Dermis microvascular lymphatic vessel endothelial cell (primary cell): ENCODE data around the gene OR5M3. TPM values are rescaled to one million over a fixed set of nuclear protein-coding genes. Genes with fewer than 3 reads are reported as not detected.

Experiments used
- DNase-seq, 2 donors: peaks; one replicate each; pipeline versions ENCODE4 v3.0.0 to v3.0.0-alpha.2; 2010; ENCODE audit warnings: low read depth in 2 of 2
- total RNA-seq: library from RNA; depleted of rRNA; stranded (reverse); fragments of >200 nt; gene quantifications from 2 replicates; pipeline ENCODE4 v1.2.1, GENCODE V29; 2014

Gene OR5M3
- not detected in 2 replicates for total RNA-seq

DNA sequence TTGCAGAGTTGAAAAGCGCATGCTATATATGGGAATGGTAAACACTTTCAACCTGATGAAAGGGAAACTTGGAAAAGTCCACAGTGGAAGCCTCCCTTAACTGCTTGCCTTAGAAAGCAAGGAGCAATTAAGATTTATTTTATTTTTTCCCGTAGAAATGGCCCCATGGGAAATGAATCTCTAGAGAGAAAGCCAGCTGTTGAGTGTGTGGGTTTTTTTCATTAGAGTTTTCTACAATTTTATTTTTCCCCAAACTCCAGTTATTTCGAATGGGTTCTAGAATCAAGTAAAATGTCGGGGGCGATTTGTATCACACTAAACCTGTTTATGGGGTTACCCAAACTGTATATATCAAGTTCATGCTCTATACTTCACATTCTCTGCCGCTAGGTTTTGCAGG is at the start of gene OR5M3:
OR5M3 (minus strand) TSS at position 101 of the 400 bp plus-strand sequence. CDS start 2,855 bp downstream, outside the sequence.
- no peak for DNase-seq

DNA sequence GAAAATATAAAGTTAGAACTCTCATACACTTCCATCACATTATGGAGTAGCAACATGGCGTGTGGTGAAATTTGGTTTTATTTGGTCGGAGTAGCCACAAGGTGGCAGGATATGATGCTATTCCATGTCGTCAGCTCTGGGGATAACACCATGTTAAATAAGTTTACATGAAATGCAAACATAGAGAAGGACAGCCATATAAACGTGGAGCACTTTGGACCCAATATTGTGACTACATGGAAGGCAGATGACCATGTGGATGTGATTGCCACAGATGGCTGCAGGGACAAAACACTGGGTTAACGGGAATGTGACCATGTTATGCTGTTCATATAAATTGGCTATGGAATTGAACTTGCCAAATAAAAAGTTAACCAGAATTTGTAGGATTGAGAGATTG is 48.9 kb upstream of the OR5M3 start:
- DNase-seq = no peak

DNA sequence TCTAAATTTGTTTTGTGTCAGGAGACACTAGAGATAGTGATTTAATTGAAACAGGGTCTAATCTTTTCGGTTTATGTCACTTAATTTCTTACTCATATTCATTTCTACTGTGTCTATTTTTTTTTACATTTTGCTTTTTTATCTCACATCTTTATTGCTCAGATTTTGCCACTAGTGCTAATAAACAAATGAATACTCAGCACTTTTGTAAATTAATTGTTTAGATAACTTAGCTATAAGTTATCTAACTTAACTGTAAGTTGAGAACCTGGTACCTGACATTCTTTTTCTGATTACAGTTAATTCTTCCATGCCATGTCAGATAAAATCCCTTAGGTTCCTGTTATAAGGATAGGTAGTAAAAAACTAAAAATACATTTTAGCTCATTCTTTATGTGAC is 40.1 kb upstream of the OR5M3 start:
- no peak for DNase-seq

DNA sequence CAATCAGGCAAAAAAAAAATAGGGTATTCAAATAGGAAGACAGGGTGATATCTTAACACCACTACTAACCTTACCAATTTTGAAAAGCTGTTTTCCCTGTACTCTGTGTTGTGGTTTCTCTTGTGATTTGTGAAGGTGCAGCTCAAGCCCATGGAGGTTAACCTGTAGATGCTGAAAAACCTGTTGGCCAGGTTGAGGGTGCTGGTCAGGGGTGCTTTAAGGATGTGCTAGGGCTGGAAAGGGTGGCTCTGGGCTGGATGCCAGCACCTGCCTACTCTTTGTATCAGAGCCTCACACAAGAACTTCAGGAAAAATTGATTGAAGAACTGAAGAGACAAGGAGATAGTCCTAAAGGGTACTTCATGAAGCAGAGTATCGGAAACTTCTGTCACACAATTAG is 36.3 kb upstream of the OR5M3 start:
- no peak for DNase-seq

DNA sequence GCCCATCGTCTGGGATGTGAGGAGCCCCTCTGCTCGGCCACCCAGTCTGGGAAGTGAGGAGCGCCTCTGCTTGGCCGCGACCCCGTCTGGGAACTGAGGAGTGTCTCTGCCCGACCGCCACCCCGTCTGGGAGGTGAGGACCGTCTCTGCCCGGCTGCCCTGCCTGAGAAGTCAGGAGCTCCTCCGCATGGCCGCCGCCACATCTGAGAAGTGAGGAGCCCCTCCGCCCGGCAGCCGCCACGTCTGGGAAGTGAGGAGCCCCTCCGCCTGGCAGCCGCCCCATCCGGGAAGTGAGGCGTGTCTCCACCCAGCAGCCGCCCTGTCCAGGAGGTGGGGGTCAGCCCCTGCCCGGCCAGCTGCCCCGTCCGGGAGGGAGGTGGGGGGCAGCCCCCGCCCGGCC is 23.9 kb upstream of the OR5M3 start:
- DNase-seq = no peak

DNA sequence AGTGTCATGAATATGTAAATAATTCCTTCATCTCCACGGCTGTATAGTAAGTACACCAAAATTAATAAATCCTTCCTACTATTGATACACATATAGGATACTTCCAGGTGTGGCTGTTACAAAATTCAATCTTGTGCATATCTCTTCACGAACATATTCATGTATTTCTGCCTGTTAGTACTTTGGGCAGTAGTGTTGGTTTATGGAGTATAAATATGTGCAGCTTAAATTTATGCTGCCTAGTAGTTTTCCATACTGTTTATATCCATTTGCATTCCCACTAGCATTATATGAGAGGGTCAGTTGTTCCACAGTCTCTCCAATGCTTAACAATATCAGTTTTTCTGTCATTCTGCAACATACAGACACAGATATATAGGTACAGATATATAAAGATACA is 22.0 kb upstream of the OR5M3 start:
- DNase-seq = no peak

DNA sequence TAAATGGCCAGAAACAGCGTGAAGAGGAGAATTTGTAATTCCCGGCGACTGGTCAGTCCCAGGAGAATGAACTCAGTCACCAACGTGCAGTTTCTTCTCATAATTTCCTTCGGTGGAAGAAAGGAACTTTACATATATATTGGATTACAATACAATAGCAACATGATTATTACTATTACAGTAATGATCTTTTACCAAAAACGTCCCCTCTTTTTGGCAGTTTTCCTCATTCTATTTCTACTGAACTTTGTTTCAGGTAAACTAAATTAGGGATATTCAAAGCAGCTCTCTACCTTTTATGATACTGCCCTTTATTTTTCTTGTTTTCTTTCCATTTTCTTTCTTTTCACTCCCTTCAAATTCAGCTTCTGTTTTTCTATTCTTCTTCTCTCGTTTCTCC is 18.1 kb upstream of the OR5M3 start, which contains the start of gene OR5M8:
OR5M8 (minus strand) TSS at position 101 of the 400 bp plus-strand sequence; CDS start at position 101, 0 bp downstream.
- no peak for DNase-seq

DNA sequence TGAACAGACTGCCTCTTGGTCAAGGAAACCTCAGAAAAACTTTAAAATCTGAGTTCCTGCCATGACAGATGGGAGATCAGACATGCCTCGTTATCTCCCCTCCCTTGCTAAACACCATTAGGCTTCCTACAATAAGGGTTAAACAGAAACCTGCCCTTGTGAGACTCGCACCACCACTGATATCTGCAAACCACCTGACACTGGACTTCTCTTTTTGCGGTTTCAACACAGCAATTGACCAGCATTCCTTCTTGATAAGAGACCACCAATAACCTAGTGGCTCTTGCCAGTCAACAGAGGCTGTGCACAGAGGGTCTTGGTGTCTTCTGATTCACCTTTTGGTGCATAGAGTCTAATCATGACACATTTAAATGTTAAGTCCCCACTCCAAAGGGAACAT is 13.6 kb upstream of the OR5M3 start:
- DNase-seq = no peak

DNA sequence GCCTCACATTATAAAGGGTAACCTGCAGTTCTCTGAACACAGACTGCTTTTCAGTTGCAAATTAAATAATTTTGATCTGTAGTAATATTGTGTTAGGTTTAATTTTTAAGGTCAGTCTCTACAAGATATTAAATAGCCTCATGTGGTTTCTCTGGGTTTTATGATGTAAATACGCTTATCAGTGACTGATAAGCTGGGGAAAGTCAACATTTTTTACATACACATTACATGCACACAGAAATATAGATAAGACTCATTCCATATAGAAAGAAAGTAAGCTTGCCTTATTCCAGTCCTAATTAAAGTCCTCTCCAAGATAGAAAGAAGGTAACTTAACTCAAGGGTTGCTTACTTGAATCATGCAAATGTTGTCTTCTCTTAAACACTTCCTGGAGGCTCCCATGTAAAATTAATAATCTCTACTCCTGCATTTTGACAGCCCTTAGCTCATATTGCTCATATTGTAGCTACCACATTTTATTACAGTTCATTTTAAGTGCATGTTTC is 1.6 kb upstream of the OR5M3 start:
- no peak for DNase-seq

DNA sequence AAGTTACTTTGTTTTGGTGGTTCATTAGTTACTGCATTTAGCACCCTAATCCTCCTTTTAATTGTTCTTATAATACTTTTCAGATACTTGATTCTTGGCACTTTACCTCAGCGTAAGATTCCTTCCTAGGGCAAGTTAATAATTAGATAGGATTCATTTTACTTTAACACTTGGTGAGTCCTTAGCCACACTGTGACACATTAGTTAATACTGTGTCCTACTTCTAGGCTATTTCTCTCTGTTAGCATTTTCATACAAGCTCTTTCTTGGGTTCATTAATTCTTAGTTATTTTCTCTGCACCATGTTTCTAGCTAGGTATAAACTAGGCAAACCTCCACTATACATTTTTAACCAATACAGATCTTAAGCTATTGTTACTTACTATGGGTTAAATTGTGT is 16.1 kb downstream of the OR5M3 start:
- DNase-seq = no peak

DNA sequence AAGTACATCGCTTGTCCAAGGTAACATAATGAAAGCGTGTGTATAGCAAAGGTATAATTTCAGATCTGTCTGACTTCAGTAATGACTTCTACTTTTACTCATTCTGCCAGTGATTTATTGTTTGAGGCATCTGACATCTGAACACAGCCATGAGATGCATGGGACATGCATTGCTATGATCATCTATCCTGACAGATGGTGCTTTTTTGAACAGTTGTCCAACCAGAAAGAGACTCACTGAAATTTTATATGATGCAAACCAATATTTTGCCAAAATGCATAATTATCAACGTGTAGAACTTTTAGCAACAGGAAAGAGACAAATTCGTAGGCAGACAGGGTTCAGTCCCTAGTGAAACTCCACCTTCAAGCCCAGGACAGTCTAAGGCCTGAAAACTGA is 19.6 kb downstream of the OR5M3 start:
- DNase-seq = no peak

Other genes starting within 250 kb of the OR5M3 start
- not detected in 2 replicates for gene OR5T2, start 239.1 kb downstream of the OR5M3 start, total RNA-seq
- not detected in 2 replicates for gene OR5T3, start 221.1 kb downstream of the OR5M3 start, total RNA-seq
- not detected in 2 replicates for gene OR5T1, start 199.2 kb downstream of the OR5M3 start, total RNA-seq
- gene OR8H1, start 181.1 kb downstream of the OR5M3 start, total RNA-seq = not detected in 2 replicates
- gene OR8K3, start 158.2 kb downstream of the OR5M3 start, total RNA-seq = not detected in 2 replicates
- gene OR8K1, start 127.3 kb downstream of the OR5M3 start, total RNA-seq = not detected in 2 replicates
- not detected in 2 replicates for gene OR8J1, start 119.1 kb downstream of the OR5M3 start, total RNA-seq
- gene OR8U1, start 97.7 kb downstream of the OR5M3 start, total RNA-seq = not detected in 2 replicates
- gene OR5AL1, start 60.7 kb downstream of the OR5M3 start, total RNA-seq = not detected in 2 replicates
- gene OR5M8, start 18.0 kb upstream of the OR5M3 start, total RNA-seq = not detected in 2 replicates
- gene OR5M11, start 69.9 kb upstream of the OR5M3 start, total RNA-seq = not detected in 2 replicates
- gene OR5M10, start 104.4 kb upstream of the OR5M3 start, total RNA-seq = not detected in 2 replicates
- gene OR5M1, start 141.5 kb upstream of the OR5M3 start, total RNA-seq = not detected in 2 replicates
- not detected in 2 replicates for gene OR5AP2, start 169.1 kb upstream of the OR5M3 start, total RNA-seq
- gene OR5AR1, start 190.3 kb upstream of the OR5M3 start, total RNA-seq = not detected in 2 replicates
- not detected in 2 replicates for gene OR9G1, start 225.7 kb upstream of the OR5M3 start, total RNA-seq